G401 (cell line): Measurements from ENCODE around the gene PHETA1. TPM values are rescaled to one million over a fixed set of nuclear protein-coding genes. Genes with fewer than 3 reads are reported as not detected.
"Not testable (repeated sequence)": the region's sequence is repeated elsewhere in the genome, so short reads cannot be mapped to it uniquely, and the experiment has no call there.

Experiments
- DNase-seq: peaks from one replicate; pipeline ENCODE4 v3.0.0-alpha.2; 2015; ENCODE audit warnings: low spot score
- in situ Hi-C: cut with HindIII; loops from 2 replicates; pipeline ENCODE4 v1.10.0; 2016; ENCODE audit warnings: low sequenced_read_pairs, mixed read lengths
- total RNA-seq: library from RNA; depleted of rRNA; stranded (reverse); fragments of >200 nt; shearing (Covaris generic); gene quantifications from 2 replicates; pipeline ENCODE4 v1.2.3, GENCODE V29; 2014

PHETA1 gene
- total RNA-seq, 1 experiment from 2014 or later = 10.3 TPM

DNA sequence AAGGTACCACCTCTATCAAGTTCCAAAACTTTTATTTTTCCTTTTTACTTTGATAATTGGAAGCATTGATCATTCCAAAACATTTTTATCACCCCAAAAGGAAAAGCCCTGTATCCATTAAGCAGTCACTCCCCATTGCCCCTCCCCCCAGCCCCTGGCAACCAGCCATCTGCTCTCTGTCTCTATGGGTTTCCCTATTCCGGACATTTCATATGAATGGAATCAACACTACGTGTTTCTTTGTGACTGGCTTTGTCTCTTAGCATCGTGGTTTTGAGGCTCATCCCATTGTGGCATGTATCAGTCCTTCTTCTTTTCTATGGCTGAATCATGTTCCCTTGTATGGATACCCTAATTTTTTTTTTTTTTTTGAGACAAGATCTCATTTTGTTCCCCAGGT is 18.0 kb upstream of the PHETA1 start:
- in situ Hi-C loops = no loop called here
- no peak for DNase-seq

DNA sequence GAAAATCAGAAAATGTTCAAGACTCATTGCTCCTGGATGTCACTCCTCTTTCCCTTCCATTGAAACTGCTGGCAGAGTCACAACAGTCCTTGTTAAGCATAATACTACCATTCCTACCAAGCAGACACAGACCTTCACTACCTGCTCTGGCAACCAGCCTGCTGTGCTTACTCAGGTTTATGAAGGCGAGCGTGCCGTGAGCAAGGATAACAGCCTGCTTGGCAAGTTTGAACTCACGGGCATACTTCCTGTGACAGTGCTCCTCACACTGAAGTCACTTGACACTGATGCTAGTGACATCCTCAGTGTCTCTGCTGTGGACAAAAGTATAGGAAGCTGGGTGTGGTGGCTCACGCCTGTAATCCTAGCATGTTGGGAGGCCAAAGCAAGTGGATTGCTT is 15.7 kb upstream of the PHETA1 start:
- in situ Hi-C loops = no loop called here
- DNase-seq = no peak

DNA sequence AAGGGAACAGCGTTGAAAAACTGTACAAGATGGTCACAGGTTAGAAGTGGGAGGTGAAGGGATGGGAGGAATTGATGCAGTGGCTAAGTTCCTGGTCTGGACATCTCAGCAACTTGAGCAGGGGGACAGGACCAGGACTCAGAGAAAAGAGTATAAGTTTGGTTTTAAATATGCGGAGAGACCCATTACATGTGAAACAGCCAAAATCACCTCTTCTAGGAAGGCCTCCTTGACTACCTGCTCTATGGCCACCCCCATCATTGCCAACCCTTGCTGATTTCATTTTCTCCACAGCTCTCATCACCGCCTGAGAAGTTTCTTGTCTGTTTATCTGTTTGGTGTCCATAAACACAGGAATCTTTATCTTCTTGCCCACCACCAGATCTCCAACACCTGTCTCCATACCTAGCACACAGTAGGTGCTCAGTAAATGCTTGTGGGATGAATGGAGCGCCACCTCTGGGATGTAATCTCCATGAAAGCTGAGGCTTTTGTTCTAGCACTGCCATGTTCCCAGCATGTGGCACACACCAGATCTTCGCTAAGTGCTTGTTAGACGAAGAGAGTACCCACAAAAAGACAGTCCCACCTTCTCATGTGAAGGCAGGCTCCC is 11.2 kb upstream of the PHETA1 start:
- DNase-seq = no peak
- in situ Hi-C loops = no loop called here

GRCh38 chr12:111377440-111377839 is 8.5 kb upstream of the PHETA1 start:
- in situ Hi-C loops = no loop called here
- DNase-seq = no peak

GRCh38 chr12:111373231-111373630 is 4.3 kb upstream of the PHETA1 start:
- DNase-seq, in situ Hi-C loops: not testable (repeated sequence)

GRCh38 chr12:111369496-111370220 is 763 bp upstream of the PHETA1 start:
- DNase-seq = no peak
- in situ Hi-C loops = no loop called here

- no peak for DNase-seq
- in situ Hi-C loops = no loop called here
Observed at GRCh38 chr12:111368291-111368787, 556 bp downstream of the PHETA1 start.

GRCh38 chr12:111367661-111368221 is 1.2 kb downstream of the PHETA1 start:
- no peak for DNase-seq
- in situ Hi-C loops = no loop called here

DNA sequence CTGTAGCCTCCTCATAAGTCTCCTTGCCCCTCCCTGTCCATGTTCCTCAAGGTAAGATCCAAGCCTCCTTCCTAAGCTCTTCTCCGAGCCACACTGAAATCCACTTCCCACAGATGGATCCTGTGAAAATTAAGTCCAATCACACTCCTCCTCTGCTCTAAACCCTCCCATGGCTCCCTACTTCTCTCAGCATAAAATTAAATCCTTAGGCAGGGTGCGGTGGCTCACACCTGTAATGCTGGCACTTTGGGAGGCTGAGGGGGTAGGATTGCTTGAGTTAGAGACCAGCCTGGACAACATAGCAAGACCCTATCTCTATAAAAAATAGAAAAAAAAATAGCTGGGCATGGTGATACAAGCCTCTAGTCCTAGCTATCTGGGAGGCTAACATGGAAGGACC is 2.3 kb downstream of the PHETA1 start:
- in situ Hi-C loops = no loop called here
- no peak for DNase-seq

- DNase-seq = no peak
- in situ Hi-C loops = no loop called here
Observed at GRCh38 chr12:111366075-111366474, 2.8 kb downstream of the PHETA1 start.

DNA sequence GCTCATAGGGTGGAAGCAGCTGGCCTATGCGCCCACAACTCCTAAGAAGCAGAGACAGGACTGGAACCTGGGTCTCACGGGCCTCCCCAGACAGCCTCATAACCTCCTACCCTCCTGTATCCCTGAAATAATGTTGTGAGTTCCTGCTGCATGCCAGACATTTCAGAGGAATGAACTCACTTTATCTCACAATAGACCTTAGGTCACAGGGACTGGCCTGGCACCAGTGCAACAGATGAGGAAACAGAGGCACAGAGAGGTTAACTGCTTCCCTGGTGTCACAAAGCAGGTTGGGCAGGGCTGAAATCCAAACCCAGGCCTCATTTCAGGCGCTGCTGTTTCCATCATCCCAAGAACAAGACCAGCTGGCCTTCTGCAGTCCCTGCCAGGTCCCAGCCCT is 5.3 kb downstream of the PHETA1 start:
- no peak for DNase-seq
- in situ Hi-C loops = no loop called here

GRCh38 chr12:111362687-111363475 is 6.0 kb downstream of the PHETA1 start:
- in situ Hi-C loops = no loop called here

DNA sequence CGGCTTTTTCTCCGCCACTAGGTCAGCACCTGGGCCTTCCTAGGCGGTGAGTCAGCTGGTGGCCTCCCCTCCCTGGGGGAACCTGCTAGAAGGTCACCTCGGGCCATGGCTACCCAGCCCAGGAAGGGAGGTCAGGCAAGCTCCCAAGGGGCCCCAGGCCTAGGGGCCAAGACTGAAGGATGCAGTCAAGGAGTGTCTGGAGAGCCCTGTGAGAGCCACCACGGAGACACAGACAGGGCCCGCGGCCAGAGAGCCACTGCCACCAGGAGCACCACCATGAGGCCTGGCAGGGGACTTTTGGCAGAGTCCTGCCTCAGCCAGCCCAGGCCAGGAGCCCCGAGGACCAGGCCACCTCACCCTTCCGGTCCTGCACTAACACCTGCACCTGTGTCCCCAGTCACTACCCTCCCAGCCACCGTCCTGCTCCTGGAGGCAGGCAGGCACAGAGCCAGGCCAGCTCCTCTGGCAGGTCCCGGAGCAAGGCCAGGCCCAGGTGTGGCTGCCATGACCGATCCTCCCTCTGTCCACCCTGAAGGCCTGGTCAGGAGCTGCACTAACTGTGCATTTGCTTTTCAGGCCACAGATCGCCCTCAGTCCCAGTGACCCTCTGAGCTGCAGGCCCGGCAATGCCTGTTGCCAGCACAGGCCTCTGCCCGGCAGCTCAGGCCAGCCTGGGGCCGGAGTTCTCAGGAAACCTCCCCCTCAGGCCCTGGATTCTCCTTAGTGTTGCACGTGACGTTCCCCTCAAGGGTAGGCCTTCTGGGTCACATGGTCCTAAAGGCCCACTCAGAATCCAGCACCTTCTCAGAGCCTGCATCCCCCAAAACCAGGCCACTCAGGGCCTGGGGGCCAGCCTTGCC is 6.9 kb downstream of the PHETA1 start:
- no peak for DNase-seq
- in situ Hi-C loops = no loop called here

More at GRCh38 chr12:111362687-111363475, 6.0 kb downstream of the PHETA1 start:
- DNase-seq = no peak

DNA sequence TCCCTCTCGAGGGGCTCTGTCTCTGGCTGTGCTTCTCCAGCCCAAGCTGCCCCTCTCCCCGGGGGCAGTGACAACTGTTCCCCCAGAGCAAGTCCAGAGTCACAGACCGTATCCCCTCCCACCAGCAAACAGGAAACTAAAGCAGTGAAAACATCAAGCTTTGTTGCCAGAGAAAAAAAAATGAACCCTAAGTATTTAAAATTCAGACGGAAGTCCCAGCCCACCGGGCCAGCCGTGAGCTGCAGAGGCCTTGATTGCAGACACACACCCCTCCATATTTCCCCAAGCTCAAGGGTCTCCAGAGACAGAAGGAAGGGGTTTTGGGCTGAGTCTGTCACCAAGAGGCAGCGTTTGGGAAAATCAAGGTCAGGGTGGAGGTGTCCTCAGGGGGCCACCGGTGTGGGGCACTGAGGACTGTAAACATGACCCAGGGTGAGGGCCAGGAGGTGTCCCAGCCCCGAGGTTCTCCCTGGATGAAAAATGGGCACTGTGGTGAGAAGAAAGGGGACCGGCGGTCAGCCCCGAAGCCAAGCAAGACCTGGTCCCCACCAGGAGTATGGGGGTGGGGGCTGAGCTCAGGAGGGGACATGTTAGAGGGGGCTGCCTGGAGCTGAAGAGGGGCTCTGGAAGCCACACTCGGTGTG is 7.7 kb downstream of the PHETA1 start:
- in situ Hi-C loops = no loop called here

GRCh38 chr12:111360325-111360930 is 8.5 kb downstream of the PHETA1 start:
- no peak for DNase-seq
- in situ Hi-C loops = no loop called here

More for the DNA sequence above, 7.7 kb downstream of the PHETA1 start:
- no peak for DNase-seq

- in situ Hi-C loops = no loop called here
- DNase-seq = no peak
Observed at GRCh38 chr12:111359914-111360276, 9.0 kb downstream of the PHETA1 start.

DNA sequence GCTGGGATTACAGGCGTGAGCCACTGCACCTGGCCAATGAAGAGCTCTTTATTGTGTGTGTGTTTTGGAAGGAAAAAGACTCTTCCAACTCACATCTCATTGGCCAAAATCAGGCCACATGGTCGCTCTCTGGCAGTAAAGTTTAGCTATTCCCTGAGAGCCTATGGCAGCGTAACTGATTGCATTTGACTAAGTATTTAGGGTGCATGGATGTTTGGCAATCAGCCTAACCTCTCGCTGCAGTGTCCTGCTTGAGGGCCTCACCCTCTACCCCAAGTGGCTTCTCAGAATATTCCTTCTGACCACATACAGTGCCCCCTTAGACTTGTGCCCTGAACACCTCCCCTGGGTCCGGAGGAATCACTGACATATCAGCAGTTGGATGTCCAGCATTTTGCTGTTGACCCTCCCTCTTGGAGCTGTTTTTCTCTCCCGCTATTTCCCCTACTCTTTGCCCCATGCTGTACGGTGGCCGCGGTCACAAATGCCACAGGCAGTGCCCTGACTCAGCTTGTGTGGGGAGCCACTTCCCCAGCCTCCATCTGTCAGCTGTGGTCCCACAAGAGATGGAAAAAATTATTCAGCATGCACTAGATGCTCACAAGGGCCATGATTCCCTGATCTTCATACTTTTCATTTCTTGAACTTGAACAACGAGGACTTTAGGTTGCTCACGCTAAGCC is 9.5 kb downstream of the PHETA1 start:
- in situ Hi-C loops = no loop called here
- DNase-seq = no peak
